ENCODE results near the gene OR6J1.
"Not testable (repeated sequence)": the region's sequence is repeated elsewhere in the genome, so short reads cannot be mapped to it uniquely, and the experiment has no call there.

OR6J1 gene

DNA sequence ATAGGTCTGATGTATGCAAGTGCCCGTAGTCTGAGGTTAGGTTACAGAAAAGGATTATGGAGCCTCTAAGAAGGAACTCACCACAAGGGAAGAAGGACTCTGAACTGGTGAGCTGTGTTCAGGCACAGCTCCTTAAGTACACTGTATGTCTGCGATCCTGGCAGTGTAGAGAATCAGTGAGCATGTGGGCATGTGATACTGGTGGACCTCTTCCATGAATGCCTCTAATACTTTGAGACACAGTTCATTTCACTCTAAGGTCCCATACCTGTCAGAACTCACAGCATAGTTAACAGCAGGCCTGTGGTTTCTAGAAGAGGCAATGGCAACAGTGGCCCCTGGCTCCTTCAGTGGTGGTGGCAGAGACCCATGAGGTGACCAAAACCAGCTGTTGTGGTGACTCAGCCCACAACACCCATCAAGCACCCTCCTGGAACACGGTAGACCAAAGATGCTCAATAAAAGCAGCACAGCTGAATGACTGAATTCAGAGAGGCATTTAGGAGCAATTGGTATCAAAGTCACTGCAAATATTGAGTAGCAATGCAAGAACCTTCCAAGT lies 6.9 kb upstream of the OR6J1 start:
- no peak for DNase-seq (ENCODE audit: low read depth)

GRCh38 chr14:22650046-22650739 lies 6.0 kb upstream of the OR6J1 start:
- no peak for DNase-seq (ENCODE audit: low read depth)

DNA sequence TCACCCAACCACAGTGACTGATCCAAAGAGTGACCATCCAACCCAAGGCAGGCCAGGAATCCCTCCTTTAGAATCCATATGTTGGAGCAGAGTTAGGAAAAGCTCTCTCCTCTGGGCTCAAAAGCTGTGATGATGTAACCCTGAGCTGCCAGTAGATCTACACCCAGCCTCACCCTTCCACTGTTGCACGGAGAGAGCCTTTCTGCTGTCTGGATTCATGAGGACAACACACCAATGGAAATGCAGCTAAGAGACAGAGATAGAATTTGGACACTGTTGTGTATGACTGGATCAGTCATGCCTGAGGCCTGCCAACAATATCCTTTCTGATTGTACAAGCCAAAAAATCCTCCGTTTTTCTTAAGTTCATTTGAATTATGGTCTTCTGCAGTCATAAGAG lies 4.4 kb upstream of the OR6J1 start:
- DNase-seq (ENCODE audit: low read depth) = no peak

DNA sequence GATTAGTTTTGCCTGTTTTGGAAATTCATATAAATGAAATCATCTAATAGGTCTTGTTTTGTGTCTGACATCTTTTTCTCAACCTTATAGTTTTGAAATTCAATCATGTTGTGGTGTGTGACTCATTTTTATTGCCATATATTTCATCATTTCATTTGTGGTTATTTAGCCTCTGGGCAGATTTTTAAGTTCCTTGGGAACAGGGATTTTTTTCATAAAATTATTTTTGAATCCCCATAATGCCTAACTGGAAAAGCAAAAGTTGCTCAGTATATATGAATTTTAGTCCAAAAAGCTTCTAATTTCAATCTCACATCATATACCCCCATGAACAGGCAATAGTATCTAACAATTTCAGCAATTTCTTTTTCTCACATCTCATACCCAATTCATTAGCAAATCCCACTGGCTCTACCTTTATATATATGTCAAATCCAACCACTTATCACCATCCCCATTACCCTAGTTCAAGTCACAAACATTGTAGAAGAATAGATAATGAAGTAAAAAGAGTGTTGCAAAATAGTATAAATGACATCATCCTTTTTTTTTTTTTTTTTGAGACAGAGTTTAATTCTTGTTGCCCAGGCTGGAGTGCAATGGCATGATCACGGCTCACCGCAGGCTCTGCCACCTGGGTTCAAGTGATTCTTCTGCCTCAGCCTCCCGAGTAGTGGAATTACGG lies 2.6 kb upstream of the OR6J1 start:
- peak; percentile 51 for DNase-seq (ENCODE audit: low read depth)

- DNase-seq (ENCODE audit: low read depth) = no peak
These were observed 2.3 kb downstream of the OR6J1 start for GRCh38 chr14:22641846-22642245.

DNA sequence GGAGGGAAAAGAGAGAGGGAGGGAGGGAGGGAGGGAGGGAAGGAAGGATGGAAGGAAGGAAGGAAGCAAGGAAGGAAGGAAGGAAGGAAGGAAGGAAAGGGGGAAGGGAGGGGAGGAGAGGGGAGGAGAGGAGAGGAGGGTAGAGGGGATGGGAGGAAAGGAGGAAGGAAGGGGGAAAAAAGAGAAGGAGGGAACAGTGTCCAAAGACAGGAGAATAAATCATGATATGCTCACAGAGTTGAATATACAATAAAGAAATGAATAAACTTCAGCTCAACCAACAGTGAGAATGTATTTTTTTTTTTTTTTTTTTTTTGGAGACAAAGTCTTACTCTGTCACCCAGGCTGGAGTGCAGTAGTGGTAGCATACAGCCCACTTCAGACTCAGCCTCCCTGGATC lies 4.0 kb downstream of the OR6J1 start:
- DNase-seq (ENCODE audit: low read depth) = no peak

GRCh38 chr14:22635980-22636379 lies 8.2 kb downstream of the OR6J1 start:
- DNase-seq (ENCODE audit: low read depth) = not testable (repeated sequence)

DNA sequence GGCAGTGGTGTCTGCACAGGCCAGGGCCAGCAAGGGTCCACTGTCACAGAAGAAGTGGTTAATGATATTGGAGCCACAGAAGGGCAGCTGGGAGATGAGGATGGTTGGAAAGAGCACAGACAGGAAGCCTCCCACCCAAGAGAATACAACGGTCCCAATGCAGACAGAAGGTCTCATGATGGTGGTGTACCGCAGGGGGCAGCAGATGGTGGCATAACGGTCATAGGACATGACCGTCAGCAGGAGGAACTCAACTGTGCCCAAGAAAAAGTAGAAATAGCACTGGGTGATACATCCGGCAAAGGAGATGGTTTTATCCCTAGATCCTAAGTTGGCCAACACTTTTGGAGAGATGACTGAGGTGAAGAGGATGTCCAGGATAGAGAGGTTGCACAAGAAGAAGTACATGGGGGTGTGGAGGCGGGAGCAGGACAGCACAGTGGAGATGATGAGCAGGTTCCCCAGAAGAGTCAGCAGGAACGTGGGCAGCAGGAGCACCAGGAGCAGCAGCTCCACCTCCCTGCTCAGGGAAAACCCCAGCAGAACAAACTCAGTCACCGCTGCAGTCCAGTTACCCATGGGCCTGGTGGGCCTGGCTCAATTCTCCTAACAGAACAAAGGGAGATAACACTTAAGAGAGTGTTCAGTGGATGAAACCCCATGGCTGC lies 9.8 kb downstream of the OR6J1 start:
- DNase-seq (ENCODE audit: low read depth) = no peak

DNA sequence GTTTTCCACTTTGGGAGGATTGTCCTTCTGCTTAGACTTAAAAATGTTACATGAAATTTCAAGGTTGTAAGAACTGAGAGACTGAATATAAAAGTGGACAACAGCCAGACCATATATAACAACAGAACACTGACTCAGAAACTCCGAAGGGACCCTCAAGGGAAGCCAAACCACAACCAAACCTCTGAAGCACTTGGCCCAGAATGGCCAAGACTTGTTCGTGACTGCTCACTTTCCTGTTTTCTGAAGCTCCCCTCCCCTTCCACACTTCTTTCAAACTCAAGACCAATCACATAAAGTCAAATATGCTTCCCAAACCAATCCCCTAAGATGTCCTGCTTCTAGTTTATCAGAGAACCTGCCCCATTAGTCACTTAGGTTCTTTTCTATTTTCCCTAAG lies 13.7 kb downstream of the OR6J1 start:
- peak; percentile 55 for DNase-seq (ENCODE audit: low read depth)

- no peak for DNase-seq (ENCODE audit: low read depth)
These were observed 14.1 kb downstream of the OR6J1 start for GRCh38 chr14:22630066-22630465.

DNA sequence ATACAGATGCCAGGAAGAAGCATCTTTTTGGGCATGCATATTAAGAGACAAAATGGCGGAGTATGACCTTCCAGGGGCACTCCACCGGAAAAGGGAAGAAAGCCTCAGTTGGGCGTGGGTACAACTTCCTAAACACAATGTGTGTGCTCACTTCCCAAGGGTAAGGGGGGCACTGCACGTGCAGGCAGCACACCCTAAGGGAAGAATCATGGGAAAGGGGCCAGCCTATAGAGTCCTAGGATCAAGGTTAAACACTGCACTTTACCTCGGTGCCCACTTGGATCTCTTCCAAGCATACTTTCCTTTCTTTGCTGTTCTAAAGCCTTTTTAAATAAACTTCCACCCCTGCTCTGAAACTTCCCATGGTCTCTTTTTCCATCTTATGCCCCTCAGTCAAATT lies 14.8 kb downstream of the OR6J1 start:
- no peak for DNase-seq (ENCODE audit: low read depth)

GRCh38 chr14:22627506-22628263 lies 16.5 kb downstream of the OR6J1 start:
- no peak for DNase-seq (ENCODE audit: low read depth)

DNA sequence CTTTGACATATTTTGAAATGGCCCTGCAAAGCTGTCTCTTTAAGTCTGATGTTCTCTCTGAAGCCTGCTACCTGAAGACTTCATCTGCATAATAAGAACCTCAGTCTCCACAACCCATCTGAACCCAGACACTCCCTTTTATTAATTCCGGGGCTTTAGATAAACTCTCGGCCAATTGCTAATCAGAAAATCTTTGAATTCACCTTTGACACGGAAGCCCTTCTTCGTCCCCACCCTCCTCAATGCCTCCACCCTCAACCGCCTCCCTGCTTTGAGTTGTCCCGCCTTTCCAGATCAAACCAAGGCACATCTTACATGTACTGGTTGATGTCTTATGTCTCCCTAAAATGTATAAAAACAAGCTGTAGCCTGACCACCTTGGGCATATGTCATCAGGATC lies 17.6 kb downstream of the OR6J1 start:
- no peak for DNase-seq (ENCODE audit: low read depth)

DNA sequence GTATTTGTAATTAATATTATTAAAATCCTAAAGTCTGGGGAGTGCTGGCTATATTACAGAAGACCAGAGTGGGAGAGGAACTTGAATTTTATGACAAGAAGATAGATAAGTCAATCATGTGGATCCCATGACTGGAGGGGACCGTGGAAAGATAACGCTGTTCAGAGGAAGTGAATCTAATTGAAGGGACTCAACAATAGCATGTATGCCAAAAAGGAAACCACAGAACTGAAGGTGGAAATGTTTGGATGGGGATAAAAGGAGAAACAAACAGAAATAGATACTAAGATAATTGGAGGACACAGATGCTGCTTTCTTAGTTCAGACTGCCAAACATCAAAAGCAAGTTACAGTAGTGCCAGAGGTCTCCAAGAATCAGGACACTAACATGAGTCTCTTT lies 21.1 kb downstream of the OR6J1 start:
- no peak for DNase-seq (ENCODE audit: low read depth)

DNA sequence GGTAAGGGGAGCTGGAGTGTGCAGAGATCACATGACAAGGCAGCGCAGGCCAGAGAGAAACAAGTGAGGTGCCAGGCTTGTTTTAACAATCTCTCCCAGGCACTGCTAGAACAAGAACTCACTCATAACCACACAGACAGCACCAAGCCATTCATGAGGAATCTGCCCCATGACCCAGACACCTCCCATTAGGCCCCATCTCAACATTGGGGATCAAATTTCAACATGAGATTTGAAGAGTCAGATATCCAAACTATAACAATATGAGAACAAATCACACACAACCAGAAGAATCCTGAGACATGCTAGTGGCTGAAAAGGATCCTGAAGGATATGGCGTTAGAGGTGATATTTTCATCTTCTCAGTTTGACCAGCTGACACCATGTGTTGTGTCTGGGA lies 21.9 kb downstream of the OR6J1 start:
- DNase-seq (ENCODE audit: low read depth) = no peak

DNA sequence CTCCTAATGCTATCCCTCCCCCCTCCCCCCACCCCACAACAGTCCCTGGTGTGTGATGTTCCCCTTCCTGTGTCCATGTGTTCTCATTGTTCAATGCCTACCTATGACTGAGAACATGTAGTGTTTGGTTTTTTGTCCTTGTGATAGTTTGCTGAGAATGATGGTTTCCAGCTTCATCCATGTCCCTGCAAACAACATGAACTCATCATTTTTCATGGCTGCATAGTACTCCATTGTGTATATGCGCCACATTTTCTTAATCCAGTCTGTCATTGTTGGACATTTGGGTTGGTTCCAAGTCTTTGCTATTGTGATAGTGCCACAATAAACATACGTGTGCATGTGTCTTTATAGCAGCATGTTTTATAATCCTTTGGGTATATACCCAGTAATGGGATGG lies 28.4 kb downstream of the OR6J1 start:
- DNase-seq (ENCODE audit: low read depth) = not testable (repeated sequence)

DNA sequence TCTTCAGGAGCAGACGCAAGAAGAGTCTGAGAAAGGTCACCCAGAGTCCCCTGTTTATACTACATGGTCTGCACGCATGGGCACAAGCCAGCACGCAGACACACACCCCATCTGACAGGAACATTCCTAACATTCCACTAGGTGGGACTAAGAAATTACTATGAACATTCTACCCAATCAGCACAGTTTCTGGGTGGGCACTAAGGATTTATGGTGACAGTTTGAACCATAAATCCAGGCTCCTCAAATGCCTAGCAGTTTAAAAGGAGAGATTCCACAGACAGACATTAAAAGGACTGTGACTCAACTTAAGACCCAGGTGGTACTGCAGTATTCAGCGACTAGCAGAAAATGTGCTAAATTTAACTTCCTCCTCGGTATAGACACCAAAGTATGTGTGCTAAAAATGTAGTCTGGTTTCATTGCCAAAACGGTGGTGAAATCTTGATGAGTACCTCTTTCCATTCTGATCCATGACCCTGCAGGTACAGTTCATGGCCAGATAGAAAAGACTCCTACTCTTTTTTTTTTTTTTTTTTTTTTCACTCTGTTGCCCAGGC lies 29.8 kb downstream of the OR6J1 start:
- peak; percentile 98 for DNase-seq (ENCODE audit: low read depth)

DNA sequence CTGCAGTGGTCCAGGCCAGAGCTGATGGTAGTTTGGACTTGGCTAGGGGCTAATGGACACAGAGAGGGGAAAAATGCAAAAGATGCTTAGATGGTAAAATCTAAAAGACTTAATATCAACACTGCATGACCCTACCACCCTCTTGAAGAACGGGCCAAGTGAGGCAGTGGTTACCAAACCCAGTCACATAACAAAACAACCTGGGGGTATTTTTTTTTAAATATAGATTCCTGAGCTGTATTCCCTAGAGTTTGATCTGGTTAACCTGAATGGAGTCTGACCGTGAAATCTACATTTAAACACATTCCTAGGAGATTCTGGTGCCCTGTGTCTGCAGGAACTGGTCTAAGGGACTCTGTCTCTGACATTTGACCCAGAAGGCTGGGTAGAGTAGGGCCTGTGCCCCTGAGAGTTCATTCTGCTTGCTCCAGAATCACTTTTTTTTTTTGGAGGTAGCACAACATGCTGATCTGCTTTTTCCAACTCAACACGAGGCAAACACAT lies 30.4 kb downstream of the OR6J1 start:
- DNase-seq (ENCODE audit: low read depth) = no peak

DNA sequence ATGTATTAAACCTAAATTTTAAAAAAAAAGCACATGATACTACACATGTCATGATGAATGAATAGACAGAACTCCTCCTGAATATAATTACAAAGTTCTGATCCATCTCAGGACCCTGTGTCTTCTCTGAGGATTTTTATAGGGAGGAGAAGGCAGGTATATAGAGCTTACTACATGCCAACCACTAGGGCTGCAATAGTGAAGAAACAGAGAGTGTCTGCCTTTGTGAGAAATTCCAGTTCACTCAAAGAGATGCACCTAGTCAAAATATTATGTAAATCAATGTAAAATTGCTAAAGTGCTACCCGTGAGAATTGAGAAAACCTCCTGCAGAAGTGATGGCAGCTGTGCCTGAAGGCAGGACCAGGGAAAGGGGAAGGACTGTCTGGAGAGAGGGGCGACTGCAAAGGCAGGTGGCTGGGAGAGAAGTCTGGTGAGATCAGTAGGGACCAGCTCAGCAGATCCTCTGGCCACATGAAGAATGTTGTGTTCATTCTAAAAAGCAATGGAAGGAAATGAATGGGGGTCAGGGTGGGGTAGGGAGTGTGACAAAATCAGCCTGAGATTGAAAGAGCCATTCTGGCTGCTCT lies 31.0 kb downstream of the OR6J1 start:
- no peak for DNase-seq (ENCODE audit: low read depth)

- no peak for DNase-seq (ENCODE audit: low read depth)
These were observed 33.2 kb downstream of the OR6J1 start for GRCh38 chr14:22610931-22611330.

DNA sequence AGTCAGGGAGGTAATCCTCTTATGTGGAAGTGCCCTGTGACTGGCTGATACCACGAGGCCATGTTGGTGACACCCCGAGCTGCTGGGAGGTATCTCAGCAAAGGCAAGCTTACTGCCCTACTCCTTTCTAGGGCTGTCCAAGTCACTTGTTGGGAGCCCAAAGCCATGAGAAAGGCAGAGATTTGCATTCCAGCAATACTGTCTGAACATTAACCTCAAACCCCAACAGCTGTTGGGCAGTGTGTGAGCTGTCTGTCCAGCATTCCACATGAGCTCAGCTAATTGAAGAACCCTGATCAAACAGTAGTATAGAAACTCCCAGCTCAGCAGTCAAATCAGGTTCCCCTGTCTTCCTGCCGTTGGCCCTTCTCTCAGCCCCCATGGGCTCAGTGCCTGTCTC lies 36.9 kb downstream of the OR6J1 start:
- DNase-seq (ENCODE audit: low read depth) = no peak

Data from GM04503 (cell line).